A549 (cell line): ENCODE measurements around the gene NRARP. TPM values are rescaled to one million over a fixed set of nuclear protein-coding genes. Genes with fewer than 3 reads are reported as not detected.

Experiments
- ATAC-seq, 2 experiments: fragments of 200-7000 bp in 1 of 2; fragments of >200 bp in 1 of 2; cut with Nextera tagmentation in 1 of 2; cut with Tn5 transposase in 1 of 2; 3 replicates each; pipeline versions ENCODE4 v1.8.0 to v1.9.1; 2018 to 2020; ENCODE audit warnings: mild to moderate bottlenecking in 1 of 2, moderate library complexity in 1 of 2
- CTCF ChIA-PET: fragments of 300-600 bp; sonication (Branson Sonifier 250); formaldehyde crosslinking; extraction: SDS; loops from one replicate; lab custom pipeline; 2021; ENCODE audit warnings: antibody characterized with exemption, inconsistent platforms; lab: Yijun Ruan, JAX
- POLR2A ChIA-PET: fragments of 350-600 bp; formaldehyde crosslinking; extraction: SDS; loops from one replicate; lab custom pipeline; 2021; ENCODE audit warnings: antibody characterized with exemption, inconsistent platforms; lab: Yijun Ruan, JAX
- DNase-seq, 2 experiments: peaks; one replicate each; pipeline versions ENCODE4 v3.0.0 to v3.0.0-alpha.2; 2011 to 2016; ENCODE audit warnings: low read depth in 1 of 2, low spot score in 1 of 2
- FAIRE-seq: peaks from 2 replicates; lab custom pipeline; 2011; peaks lifted over from hg19 to GRCh38; lab: Jason Lieb, UNC
- H3K27ac ChIP-seq, 2 experiments: fragments of >200 bp; sonication (Bioruptor Twin); formaldehyde crosslinking; 3 replicates each; pipeline ENCODE4 v1.5.1; 2016 to 2017
- H3K4me1 ChIP-seq: fragments of >200 bp; sonication (Bioruptor Twin); formaldehyde crosslinking; 3 replicates; pipeline ENCODE4 v1.6.1; 2016
- H3K4me2 ChIP-seq: fragments of >200 bp; sonication (Bioruptor Twin); formaldehyde crosslinking; 3 replicates; pipeline ENCODE4 v1.6.1; 2016
- H3K4me3 ChIP-seq: fragments of >200 bp; sonication (Bioruptor Twin); formaldehyde crosslinking; 3 replicates; pipeline ENCODE4 v1.5.1; 2016
- H3K9me3 ChIP-seq: fragments of >200 bp; sonication (Bioruptor Twin); formaldehyde crosslinking; 3 replicates; pipeline ENCODE4 v1.6.1; 2016
- CBX8 ChIP-seq: fragments of 200-600 bp; sonication (generic); IDR thresholded peaks from 2 replicates; pipeline ENCODE4 v1.6.1; 2016
- EHF ChIP-seq: fragments of 250-450 bp; sonication (Bioruptor Pico); IDR thresholded peaks from 2 replicates; pipeline ENCODE4 v1.5.0; 2020; ENCODE audit warnings: mild to moderate bottlenecking
- EHMT2 ChIP-seq: fragments of 200-600 bp; sonication (generic); IDR thresholded peaks from 2 replicates; pipeline ENCODE4 v1.6.1; 2016; ENCODE audit warnings: antibody characterized with exemption, low read depth, mild to moderate bottlenecking, moderate library complexity
- EP300 ChIP-seq, 2 experiments: fragments of >200 bp; sonication (Bioruptor Twin); formaldehyde crosslinking; IDR thresholded peaks; 2 replicates in 1 of 2; 3 replicates in 1 of 2; pipeline ENCODE4 v1.6.1; 2016 to 2017
- FOSB ChIP-seq: fragments of 250-450 bp; sonication (Bioruptor Pico); IDR thresholded peaks from 2 replicates; pipeline ENCODE4 v1.5.0; 2020; ENCODE audit warnings: mild to moderate bottlenecking, moderate library complexity
- FOXS1 ChIP-seq: fragments of 250-450 bp; sonication (Bioruptor Pico); IDR thresholded peaks from 2 replicates; pipeline ENCODE4 v1.5.0; 2020; ENCODE audit warnings: mild to moderate bottlenecking, moderate library complexity
- GATA3 ChIP-seq: IDR thresholded peaks from 2 replicates; pipeline ENCODE4 v1.6.1; 2012; ENCODE audit warnings: borderline replicate concordance
- MAFK ChIP-seq: fragments of 450-650 bp; IDR thresholded peaks from 2 replicates; pipeline ENCODE4 v1.6.1; 2014; ENCODE audit not compliant: partially characterized antibody
- NFE2L2 ChIP-seq: fragments of 150-350 bp; conservative IDR thresholded peaks from 2 replicates; pipeline ENCODE4 v1.6.1; 2014; ENCODE audit warnings: low read length
- NPAS2 ChIP-seq: fragments of 250-450 bp; sonication (Bioruptor Pico); IDR thresholded peaks from 2 replicates; pipeline ENCODE4 v1.8.0; 2022; ENCODE audit warnings: mild to moderate bottlenecking, moderate library complexity, borderline replicate concordance
- RAD21 ChIP-seq, 2 experiments: fragments of >200 bp in 1 of 2; sonication (Bioruptor Twin) in 1 of 2; formaldehyde crosslinking in 1 of 2; IDR thresholded peaks in 1 of 2; conservative IDR thresholded peaks in 1 of 2; 2 replicates in 1 of 2; 3 replicates in 1 of 2; pipeline ENCODE4 v1.6.1; 2012 to 2018; ENCODE audit warnings: inconsistent platforms in 1 of 2
- RCOR1 ChIP-seq: fragments of 150-350 bp; IDR thresholded peaks from 2 replicates; pipeline ENCODE4 v1.6.1; 2014; ENCODE audit warnings: antibody characterized with exemption, low read length, low read depth
- SMC3 ChIP-seq: fragments of >200 bp; sonication (Bioruptor Twin); formaldehyde crosslinking; IDR thresholded peaks from 3 replicates; pipeline ENCODE4 v1.6.1; 2018; ENCODE audit warnings: inconsistent platforms
- SREBF2 ChIP-seq: fragments of 450-650 bp; IDR thresholded peaks from 2 replicates; pipeline ENCODE4 v1.6.1; 2014; ENCODE audit warnings: mild to moderate bottlenecking, moderate library complexity
- TFCP2L1 ChIP-seq: fragments of 250-450 bp; sonication (Bioruptor Pico); IDR thresholded peaks from 2 replicates; pipeline ENCODE4 v1.5.0; 2021; ENCODE audit warnings: mild to moderate bottlenecking
- ZFP36 ChIP-seq: fragments of 450-650 bp; IDR thresholded peaks from 2 replicates; pipeline ENCODE4 v1.6.1; 2014; ENCODE audit warnings: borderline replicate concordance; ENCODE audit not compliant: partially characterized antibody
- WGBS: methylation state at CpG from one replicate; pipeline ENCODE4 v1.1.6; 2017; ENCODE audit errors: missing lambda C conversion rate; 5-methylcytosine and 5-hydroxymethylcytosine counted together
- polyA plus RNA-seq, 4 experiments: library from polyadenylated mRNA; depleted of rRNA in 3 of 4; stranded (reverse); fragments of >200 nt; fragmentation: RNase III in 1 of 4; extraction: RNeasy Plus Mini Kit Qiagen cat#74134 plus additional on column Dnase treatment in 1 of 4; gene quantifications; 2 replicates in 3 of 4; 3 replicates in 1 of 4; pipeline ENCODE4 v1.2.3, GENCODE V29; 2011 to 2017
- TF ChIP-seq, protein P1 (sequence below): fragments of >200 bp; sonication (Bioruptor Twin); formaldehyde crosslinking; IDR thresholded peaks from 2 replicates; pipeline ENCODE4 v1.6.1; 2016
- TF ChIP-seq, protein P2 (sequence below): fragments of >200 bp; sonication (Bioruptor Twin); formaldehyde crosslinking; IDR thresholded peaks from 3 replicates; pipeline ENCODE4 v1.6.1; 2016
- TF ChIP-seq, protein P3 (sequence below): fragments of >200 bp; sonication (Bioruptor Twin); formaldehyde crosslinking; IDR thresholded peaks from 3 replicates; pipeline ENCODE4 v1.5.1; 2016
- TF ChIP-seq, protein P4 (sequence below): fragments of 450-650 bp; IDR thresholded peaks from 2 replicates; pipeline ENCODE4 v1.6.1; 2014; ENCODE audit warnings: antibody characterized with exemption
- TF ChIP-seq, protein P5 (sequence below): IDR thresholded peaks from 2 replicates; pipeline ENCODE4 v1.6.1; 2012
- TF ChIP-seq, protein P6 (sequence below): fragments of 150-350 bp; IDR thresholded peaks from 2 replicates; pipeline ENCODE4 v1.6.1; 2014; ENCODE audit warnings: low read depth, mild to moderate bottlenecking, low read length

The NRARP gene
- polyA plus RNA-seq, 2 of the 4 experiments (the other 2 are of a cell fraction) = 1.3 to 5.1 TPM

DNA sequence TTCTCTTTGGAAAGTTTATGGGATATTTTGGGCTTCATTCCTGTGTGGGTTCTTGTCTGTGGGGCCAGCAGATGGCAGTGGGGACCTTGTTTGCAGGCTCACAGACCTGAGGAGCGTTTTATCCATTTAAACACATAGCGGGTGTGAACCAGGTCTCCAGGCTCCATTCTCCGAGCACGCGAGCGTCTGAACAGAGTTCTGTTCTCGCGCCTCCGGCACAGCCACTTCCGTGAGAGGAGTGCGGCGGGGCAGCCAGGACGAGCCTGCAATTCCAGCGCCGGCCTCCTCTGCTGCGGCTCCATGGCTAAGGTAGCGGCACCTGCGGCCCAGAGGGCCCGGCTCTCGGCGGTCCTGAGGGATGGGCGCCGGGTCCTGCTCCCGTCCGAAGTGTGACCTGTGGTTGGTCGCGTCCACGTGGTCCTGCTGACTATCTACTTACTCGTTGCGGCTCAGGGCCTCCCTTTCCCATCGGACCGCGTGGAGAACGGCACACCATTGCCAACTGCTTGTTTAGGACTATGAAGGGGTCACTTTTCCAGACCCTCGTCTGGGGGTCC, 7.3 kb downstream of the NRARP start:
- ChIA-PET POLR2A (no interaction called here), CTCF (interaction anchor here (0.7 to 4.9 kb wide), 23 partner anchors 8 to 236 kb away, joined by 3 to 21 read pairs (median 3); partner anchors contain the start of genes EXD3, NOXA1 and TOR4A)
- peak overlapping the region; percentile 88; the same call in 1 of the 3 replicates for H3K4me3 ChIP-seq
- H3K27ac ChIP-seq = peak overlapping the region; percentile 85 to 93; a peak in 5 of 6 replicates
- ATAC-seq = peak; percentile 21 to 24; a peak in 4 of 6 replicates
- 65% methylated on average over 35 of the region's 35 CpGs for WGBS
- no peak for DNase-seq
- H3K9me3 ChIP-seq = no peaks in the 10 kb centered on the region
- peak overlapping the region; percentile 74 for H3K4me2 ChIP-seq
- FAIRE-seq = no peak
- peaks cover 23% of the 10 kb centered on the region for H3K4me1 ChIP-seq
- TF ChIP-seq, protein P1, sequence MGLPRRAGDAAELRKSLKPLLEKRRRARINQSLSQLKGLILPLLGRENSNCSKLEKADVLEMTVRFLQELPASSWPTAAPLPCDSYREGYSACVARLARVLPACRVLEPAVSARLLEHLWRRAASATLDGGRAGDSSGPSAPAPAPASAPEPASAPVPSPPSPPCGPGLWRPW = no peak
- no peak for TF ChIP-seq EHF (CRISPR knock-in tag)
- TF ChIP-seq MAFK = no peak
- TF ChIP-seq SMC3 = peak; percentile 13; the same call in 1 of the 3 replicates
- TF ChIP-seq, protein P2, sequence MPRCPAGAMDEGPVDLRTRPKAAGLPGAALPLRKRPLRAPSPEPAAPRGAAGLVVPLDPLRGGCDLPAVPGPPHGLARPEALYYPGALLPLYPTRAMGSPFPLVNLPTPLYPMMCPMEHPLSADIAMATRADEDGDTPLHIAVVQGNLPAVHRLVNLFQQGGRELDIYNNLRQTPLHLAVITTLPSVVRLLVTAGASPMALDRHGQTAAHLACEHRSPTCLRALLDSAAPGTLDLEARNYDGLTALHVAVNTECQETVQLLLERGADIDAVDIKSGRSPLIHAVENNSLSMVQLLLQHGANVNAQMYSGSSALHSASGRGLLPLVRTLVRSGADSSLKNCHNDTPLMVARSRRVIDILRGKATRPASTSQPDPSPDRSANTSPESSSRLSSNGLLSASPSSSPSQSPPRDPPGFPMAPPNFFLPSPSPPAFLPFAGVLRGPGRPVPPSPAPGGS = no peak
- TF ChIP-seq FOXS1 (CRISPR knock-in tag) = no peak
- peak; percentile 37 to 64; a peak in 3 of 5 replicates for TF ChIP-seq RAD21 (conservative IDR thresholded peaks at IDR 0.05 in 1 of 2, IDR thresholded peaks at IDR 0.05 in 1 of 2)
- TF ChIP-seq, protein P3, sequence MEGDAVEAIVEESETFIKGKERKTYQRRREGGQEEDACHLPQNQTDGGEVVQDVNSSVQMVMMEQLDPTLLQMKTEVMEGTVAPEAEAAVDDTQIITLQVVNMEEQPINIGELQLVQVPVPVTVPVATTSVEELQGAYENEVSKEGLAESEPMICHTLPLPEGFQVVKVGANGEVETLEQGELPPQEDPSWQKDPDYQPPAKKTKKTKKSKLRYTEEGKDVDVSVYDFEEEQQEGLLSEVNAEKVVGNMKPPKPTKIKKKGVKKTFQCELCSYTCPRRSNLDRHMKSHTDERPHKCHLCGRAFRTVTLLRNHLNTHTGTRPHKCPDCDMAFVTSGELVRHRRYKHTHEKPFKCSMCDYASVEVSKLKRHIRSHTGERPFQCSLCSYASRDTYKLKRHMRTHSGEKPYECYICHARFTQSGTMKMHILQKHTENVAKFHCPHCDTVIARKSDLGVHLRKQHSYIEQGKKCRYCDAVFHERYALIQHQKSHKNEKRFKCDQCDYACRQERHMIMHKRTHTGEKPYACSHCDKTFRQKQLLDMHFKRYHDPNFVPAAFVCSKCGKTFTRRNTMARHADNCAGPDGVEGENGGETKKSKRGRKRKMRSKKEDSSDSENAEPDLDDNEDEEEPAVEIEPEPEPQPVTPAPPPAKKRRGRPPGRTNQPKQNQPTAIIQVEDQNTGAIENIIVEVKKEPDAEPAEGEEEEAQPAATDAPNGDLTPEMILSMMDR = peak; percentile 28; the same call in 1 of the 3 replicates
- TF ChIP-seq, all 56 proteins: peak for 3

DNA sequence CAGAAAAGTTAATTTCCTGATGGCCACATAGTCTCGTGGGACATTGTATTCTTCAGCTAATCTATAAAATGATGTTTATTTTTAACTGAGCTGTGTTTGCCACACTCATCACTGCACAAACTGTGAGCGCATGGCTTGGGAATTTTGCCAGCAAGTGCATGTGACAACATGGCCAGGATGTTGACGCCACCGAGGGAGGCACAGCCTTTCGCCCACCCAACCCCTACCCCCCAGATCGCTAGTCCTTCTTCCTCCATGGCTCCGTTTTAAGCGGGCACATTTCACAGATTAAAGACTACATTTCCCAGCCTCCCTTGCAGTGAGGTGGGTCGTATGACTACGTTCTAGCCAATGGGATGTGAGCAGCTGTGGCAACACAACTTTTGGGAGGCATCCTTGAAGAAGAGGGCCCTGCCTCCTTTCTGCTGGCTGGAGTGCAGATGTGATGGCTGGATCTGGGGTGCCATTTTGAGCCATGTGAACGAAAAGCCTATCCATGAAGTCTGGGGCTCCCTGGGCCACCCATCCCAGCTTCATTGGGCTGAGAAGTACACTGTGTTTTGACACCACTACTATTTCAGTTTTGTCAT, 7.9 kb downstream of the NRARP start:
- no peak for FAIRE-seq
- Histone ChIP-seq H3K4me2 (no peak overlapping the region), H3K4me1 (peaks cover 23% of the 10 kb centered on the region)
- POLR2A ChIA-PET = interaction anchor here (0.6 to 1.9 kb wide), 3 partner anchors 8 to 84 kb away, joined by 4 to 12 read pairs (median 6); partner anchors contain the start of genes NRARP and TOR4A
- peak in 1 of 2 experiments; percentile 72; a peak in 3 of 6 replicates for ATAC-seq
- peak; percentile 72 to 83 for DNase-seq
- TF ChIP-seq, protein P4, sequence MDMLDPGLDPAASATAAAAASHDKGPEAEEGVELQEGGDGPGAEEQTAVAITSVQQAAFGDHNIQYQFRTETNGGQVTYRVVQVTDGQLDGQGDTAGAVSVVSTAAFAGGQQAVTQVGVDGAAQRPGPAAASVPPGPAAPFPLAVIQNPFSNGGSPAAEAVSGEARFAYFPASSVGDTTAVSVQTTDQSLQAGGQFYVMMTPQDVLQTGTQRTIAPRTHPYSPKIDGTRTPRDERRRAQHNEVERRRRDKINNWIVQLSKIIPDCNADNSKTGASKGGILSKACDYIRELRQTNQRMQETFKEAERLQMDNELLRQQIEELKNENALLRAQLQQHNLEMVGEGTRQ = peak; percentile 37
- TF ChIP-seq, protein P3 = no peak; the same call in 1 of the 3 replicates
- TF ChIP-seq, all 56 proteins: peak for 1
- CTCF ChIA-PET = interaction anchor here (0.9 to 4.9 kb wide), 19 partner anchors 8 to 233 kb away, joined by 3 to 21 read pairs (median 4); partner anchors contain the start of genes EXD3, NOXA1 and NRARP
- 49% methylated on average over 11 of the region's 11 CpGs for WGBS
- Histone ChIP-seq H3K9me3 (no peaks in the 10 kb centered on the region), H3K4me3 (no peak overlapping the region), H3K27ac (no peak overlapping the region)

DNA sequence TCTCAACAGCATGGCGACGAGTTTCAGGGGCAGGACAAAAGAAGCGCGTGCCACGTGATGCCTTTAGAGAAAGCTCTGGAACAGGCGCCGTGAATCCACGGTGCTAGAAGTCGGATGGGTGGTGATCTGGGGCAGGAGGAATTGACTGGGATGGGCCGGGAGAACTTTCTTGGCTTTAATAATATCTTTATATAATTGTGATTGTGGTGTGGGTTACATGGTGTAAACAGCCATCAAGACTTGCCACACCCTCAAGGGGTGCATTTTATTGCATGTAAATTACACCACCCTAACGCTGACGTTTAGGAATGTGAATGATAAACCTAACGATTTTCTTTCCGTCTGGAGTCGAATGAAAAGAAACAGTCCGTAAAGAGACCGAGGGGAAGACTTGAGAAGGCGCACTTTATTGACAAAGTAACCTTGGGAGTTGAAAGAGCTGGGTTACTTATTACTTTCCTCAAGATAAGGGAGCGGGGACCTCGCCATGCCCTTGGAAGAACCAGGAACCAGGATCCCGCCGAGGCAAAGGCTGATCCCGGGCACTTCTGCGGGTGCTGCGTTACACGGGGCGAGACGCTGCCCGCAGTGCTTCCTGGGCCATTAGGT, 8.5 kb downstream of the NRARP start:
- ATAC-seq (no peak), DNase-seq (no peak), FAIRE-seq (no peak)
- 77% methylated on average over 29 of the region's 29 CpGs for WGBS
- TF ChIP-seq, protein P5, sequence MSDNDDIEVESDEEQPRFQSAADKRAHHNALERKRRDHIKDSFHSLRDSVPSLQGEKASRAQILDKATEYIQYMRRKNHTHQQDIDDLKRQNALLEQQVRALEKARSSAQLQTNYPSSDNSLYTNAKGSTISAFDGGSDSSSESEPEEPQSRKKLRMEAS = no peak
- TF ChIP-seq NFE2L2 = no peak
- TF ChIP-seq RCOR1 = no peak
- TF ChIP-seq GATA3 = no peak
- no peak for TF ChIP-seq FOSB (CRISPR knock-in tag)
- TF ChIP-seq EHMT2 = no peak
- TF ChIP-seq, protein P6, sequence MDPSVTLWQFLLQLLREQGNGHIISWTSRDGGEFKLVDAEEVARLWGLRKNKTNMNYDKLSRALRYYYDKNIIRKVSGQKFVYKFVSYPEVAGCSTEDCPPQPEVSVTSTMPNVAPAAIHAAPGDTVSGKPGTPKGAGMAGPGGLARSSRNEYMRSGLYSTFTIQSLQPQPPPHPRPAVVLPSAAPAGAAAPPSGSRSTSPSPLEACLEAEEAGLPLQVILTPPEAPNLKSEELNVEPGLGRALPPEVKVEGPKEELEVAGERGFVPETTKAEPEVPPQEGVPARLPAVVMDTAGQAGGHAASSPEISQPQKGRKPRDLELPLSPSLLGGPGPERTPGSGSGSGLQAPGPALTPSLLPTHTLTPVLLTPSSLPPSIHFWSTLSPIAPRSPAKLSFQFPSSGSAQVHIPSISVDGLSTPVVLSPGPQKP = no peak
- no peak for TF ChIP-seq SREBF2
- TF ChIP-seq CBX8 = no peak
- no peak for TF ChIP-seq NPAS2 (CRISPR knock-in tag)
- TF ChIP-seq EP300 (IDR thresholded peaks at IDR 0.05) = no peak
- TF ChIP-seq ZFP36 = no peak
- TF ChIP-seq TFCP2L1 (CRISPR knock-in tag) = no peak
- no peak overlapping the region for H3K4me2 ChIP-seq
- no peak overlapping the region for H3K27ac ChIP-seq
- H3K9me3 ChIP-seq = no peaks in the 10 kb centered on the region
- H3K4me3 ChIP-seq = no peak overlapping the region
- peaks cover 23% of the 10 kb centered on the region for H3K4me1 ChIP-seq
- ChIA-PET POLR2A (interaction anchor here (0.5 to 1.9 kb wide), 4 partner anchors 9 to 166 kb away, joined by 3 to 12 read pairs (median 5); partner anchors contain the start of genes NRARP and TOR4A), CTCF (interaction anchor here (0.9 to 4.9 kb wide), 18 partner anchors 8 to 189 kb away, joined by 3 to 21 read pairs (median 4); partner anchors contain the start of genes EXD3, NOXA1 and NRARP)
